ENCODE results near the gene OTOP2.
"Not testable (repeated sequence)": the region's sequence is repeated elsewhere in the genome, so short reads cannot be mapped to it uniquely, and the experiment has no call there.

Gene OTOP2

DNA sequence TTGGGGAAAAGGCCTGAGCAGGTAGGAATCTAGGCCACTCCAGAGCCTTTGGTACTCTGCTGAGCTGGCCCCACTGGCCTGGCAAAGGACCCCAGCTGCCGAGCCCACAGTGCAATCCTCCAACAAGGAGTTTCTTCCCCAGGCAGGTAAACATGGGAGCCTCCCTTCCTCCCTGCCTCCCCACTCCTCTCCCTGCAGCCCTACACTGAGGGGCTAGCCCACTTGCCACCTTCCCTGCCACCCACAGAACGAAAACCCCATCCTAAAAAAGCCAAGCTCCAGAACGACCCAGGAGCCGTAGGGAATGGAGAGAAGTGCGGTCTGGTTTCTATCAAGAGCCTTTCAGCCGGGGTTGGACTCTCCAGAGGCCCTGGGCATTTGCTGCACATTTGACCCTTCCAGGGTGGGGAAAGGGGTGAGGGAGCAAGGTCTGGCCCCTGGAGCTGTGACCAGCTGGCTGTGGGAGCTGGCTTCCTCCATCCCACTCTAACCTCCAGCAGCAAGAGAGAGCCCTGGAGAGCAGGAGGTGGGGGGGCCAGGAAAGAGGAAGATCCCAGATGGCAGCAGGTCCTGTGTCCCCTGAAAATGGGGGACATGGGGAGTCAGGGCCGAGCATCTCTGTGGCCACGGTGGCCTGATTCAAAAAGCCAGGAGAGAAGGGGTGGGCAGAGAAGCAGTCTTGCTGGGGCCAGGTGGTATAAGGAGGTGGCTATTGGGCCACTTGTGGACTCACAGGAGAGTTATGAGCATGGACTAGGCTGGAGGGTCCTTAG is 47.2 kb downstream of the OTOP2 start:
- DNase-seq (ENCODE audit: low read depth), result no peak

DNA sequence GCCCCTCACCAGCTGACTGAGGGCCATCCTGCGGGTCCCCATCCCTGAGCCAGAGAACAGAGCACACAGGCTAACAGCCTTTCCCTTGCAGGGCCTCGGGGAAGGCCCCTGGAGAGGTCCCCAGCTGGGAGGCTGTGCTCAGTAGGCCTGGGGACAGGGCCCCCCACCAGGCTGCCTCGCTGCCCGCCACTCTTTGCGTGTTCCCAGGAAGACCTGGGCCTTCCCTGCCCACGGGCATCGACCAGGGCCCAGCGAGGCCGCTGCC is 47.7 kb downstream of the OTOP2 start:
- no peak for DNase-seq (ENCODE audit: low read depth)

DNA sequence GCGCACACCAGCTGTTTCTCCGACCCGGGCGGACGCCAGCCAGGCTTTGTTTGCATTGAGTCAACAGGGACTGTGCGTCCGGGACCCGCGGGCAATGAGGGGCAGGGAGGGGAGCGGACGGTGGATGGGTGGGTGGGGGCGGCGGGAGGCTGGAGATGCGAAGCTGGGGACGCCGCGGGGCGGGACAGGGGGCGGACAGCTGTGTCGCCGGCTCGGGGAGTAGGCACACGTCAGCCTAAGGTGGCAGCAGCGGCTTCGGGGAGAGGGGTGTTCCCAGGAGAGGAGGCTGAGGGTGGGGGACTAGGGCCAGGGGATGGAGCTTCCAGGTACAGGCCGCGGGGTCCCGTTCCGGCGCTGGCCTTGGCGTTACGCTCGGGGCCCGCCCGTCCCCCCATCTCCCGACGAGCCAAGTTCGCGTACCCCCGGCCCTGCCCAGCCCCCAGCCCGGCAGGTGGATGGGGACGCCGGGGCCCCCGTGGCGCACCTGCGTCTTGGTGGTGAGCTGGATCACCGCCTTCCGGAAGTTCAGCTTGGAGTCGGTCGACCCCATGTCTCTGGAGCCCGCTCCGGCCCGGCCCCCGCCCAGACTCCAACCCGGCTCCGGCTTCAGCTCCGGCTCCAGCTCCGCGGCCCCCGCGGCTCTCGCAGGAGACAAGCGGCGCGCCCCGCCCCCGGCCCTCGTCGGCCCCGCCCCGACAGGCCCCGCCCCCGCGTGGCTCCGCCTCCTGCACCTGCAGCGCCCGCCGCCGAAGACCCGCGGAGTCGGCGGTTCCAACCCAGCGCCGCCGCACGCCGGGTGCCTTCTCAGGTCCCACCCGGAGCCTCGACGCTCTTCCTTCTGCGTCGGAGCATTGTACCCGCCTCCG is 48.3 kb downstream of the OTOP2 start, which contains the start of gene HID1:
Gene HID1, minus strand, starts transcription at position 653 of the 866 bp plus-strand sequence. Its CDS starts 103 bp downstream, at position 550.
- peak; percentile 73 for DNase-seq (ENCODE audit: low read depth)

DNA sequence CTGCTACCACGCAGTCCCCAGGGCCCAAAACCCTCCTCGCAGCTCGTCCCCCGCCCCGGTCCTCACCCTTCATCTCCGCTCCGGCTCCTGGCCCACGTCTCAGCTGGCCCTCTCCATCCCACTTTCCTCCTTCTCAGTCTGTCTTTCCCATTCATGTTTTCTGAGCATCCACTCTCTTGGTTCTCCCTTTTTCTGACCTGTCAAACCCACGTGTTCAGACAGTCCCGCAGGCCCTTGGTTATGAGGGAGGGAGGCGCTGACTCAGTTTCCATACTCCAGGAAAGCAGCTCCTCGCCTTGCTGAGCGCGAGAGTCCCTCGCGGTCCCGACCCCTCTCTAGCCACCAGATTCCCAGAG is 48.9 kb downstream of the OTOP2 start:
- no peak for DNase-seq (ENCODE audit: low read depth)

DNA sequence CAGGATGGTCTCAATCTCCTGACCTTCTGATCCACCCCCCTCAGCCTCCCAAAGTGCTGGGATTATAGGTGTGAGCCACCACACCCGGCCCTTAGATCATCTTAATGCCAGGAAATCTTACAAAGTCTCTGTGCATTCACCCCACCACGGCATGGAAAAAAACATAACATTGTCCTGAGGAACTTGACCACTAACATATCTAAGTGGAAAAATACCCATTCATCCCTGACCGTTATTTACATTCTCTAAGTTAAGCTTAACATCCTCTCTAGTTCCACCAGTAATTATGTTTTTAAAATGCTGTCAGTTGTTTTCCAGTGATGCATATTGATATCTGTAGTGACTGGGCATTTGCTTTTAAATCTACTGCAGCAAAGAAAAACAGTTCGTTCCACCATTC is 51.9 kb downstream of the OTOP2 start:
- no peak for DNase-seq (ENCODE audit: low read depth)

DNA sequence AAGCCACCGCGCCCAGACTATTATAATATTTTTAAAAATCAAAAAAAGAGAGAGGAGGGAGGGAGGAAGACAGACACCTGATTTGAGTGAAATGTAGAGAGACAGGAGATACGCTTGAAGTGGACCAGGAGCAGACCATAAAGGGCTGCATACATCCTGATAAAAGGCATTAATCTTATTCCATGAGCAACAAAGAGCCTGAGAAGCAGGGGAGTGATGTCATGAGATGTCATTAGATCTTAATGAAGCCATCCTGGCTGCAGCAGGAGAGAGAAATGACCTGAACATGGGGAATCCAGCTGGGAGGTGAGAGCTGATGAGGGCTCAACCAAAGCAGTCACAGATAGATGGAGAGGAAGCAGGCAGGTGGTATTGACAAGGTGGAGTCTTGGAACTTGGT is 53.7 kb downstream of the OTOP2 start:
- no peak for DNase-seq (ENCODE audit: low read depth)

DNA sequence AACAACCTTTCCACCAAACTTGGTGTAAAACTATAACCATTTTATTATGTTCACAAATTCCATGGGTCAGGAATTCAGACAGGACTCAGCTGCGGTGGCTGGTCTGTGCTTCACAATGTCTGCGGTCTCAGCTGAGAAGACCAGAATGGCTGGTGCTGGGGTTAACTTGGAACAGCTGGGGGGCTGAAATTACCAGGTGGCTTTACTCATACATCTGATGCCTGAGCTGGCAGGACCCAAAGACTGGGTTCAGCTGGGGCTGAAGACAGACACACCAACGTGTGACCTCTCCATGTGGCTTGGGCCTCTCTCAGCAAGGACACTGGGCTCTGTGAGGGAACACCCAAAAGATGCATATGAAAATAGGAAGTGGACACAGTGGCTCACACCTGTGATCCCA is 54.2 kb downstream of the OTOP2 start:
- DNase-seq (ENCODE audit: low read depth), result no peak

DNA sequence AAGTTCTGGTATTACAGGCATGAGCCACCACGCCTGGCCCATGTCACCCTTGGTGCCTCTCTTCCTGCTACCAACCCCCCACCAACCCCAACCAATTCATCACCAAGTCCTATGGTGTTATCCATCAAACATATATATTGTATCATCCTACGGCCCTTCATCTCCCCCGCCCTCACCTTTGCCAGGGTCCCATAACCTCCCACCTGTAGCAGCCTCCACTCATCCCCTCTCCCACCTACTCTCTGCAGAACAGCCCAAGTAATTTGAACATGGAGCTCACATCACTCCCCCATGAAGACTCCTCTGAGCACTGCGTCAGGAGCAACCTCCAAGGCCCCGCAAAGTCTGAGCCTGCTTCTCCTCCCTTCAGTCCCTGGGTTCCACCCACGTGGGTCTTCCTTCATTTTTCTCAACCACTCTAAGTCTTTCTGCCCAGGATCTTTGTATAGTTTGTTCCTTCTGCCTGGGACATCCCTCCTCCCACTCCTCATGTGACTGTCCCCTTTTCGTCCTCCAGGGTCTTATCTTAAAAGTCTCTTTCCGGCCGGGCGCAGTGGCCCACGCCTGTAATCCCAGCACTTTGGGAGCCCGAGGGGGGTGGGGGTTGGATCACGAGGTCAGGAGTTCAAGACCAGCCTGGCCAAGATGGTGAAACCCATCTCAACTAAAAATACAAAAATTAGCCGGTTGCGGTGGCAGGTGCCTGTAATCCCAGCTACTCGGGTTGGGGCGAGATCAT is 55.5 kb downstream of the OTOP2 start:
- DNase-seq (ENCODE audit: low read depth), result no peak

DNA sequence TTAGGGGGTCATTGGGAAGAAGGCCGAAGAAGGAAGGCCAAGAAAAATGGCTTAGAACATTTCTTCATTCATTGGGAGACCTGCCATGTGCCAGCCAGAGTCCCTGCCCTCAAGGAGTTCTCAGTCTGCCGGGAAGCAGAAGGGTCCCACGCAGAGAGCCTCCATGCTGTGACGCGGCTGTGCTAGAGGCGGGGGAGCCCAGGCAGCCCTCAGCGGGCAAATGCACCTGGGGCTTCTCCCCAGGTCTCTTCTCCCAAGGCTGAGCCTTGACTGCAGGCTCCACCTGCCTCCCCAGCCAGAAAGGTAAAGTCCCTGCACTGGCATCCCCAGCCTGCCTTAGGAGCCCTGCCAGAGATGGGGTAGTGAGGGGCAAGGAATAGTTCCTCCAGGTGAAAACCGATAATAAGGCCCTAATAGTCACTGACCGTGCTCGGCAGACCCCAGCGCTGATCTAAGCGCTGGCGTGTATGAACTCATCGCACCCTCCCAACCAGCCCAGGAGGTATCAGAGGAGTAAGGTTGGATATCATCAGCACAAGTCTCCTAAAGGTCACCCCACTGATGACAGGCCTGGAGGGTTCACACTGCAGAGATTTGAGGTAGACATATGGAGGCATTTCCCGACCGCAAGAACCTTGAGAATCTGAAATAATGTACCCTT is 57.4 kb downstream of the OTOP2 start:
- no peak for DNase-seq (ENCODE audit: low read depth)

DNA sequence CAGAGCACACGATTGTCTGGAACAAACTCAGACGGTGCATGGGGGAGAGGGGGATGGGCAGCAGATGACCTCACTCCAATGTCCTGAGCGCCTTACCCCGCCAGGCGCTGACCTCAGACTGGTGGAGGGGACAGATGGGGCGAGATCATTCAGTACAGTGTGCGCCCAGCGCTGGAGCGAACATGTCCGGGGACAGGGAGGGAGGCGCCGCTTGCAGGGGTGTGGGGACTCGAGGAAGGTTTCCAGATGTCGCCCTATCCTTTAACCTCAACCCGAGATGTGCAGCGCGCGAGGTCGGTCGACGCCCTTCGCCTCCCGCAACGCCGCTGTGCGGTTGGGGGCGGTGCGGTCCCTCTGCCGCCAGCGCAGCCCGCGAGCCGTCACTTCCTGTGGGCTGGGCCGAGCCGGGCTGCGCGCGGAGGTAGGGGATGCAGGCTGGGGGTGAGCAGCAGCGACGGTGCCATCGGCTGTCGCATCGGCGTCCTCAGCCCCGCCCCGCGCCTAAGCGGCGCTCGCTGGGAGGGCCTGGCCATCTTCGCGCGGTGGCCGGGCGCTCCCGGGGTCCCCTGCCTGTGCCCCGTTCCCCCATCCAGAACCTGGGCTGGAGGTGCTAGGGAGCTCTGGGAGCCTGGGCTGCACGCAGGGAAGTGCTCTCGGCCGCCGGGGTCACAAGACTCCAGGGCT is 58.0 kb downstream of the OTOP2 start:
- DNase-seq (ENCODE audit: low read depth), result peak; percentile 77

DNA sequence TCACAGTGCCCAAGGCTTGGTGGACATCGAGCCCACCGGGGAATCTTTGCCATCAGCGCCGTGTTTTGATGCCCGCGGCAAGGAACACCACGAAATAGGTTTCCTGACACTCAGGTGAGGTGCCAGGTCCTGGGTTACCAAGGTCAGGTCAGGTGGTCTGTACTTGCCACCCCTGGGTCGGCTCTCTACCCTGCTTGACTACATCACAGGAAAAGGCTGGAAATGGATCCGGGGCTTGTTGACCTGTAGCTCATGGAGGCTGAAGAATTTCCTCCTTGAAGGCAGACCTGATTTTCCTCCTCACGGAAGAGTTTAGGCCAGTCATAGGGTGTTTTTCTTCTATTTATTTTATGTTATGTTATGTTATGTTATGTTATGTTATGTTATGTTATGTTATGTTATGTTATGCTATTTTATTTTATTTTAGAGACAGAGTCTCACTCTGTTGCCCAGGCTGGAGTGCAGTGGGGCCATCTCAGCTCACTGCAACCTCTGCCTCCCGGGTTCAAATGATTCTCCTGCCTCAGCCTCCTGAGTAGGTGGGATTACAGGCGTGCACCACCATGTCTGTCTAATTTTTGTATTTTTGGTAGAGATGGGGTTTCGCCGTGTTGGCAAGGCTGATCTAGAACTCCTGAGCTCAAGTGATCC is 58.7 kb downstream of the OTOP2 start:
- not testable (repeated sequence) for DNase-seq (ENCODE audit: low read depth)
